Neuronal stem cell (in vitro differentiated cells): ENCODE measurements around the gene MBOAT7.
"Not testable (repeated sequence)": the region's sequence is repeated elsewhere in the genome, so short reads cannot be mapped to it uniquely, and the experiment has no call there.

Source experiments
- DNase-seq: peaks from one replicate; pipeline ENCODE4 v3.0.0-alpha.2; 2013; ENCODE audit warnings: low spot score
- H2AFZ ChIP-seq: one replicate; pipeline ENCODE4 v1.6.1; 2013; ENCODE audit warnings: mild to moderate bottlenecking, low read length, inconsistent platforms
- H2AK5ac ChIP-seq: 2 replicates; pipeline ENCODE4 v1.6.1; 2013; ENCODE audit warnings: low read depth, mild to moderate bottlenecking, inconsistent platforms, low read length, moderate library complexity, mixed read lengths
- H2BK120ac ChIP-seq: 2 replicates; pipeline ENCODE4 v1.6.1; 2013; ENCODE audit warnings: low read depth, mild to moderate bottlenecking, inconsistent platforms, low read length, moderate library complexity, mixed read lengths
- H2BK12ac ChIP-seq: one replicate; pipeline ENCODE4 v1.6.1; 2013; ENCODE audit warnings: low read length, inconsistent platforms
- H2BK15ac ChIP-seq: 2 replicates; pipeline ENCODE4 v1.6.1; 2013; ENCODE audit warnings: mild to moderate bottlenecking, low read length, inconsistent platforms, mixed read lengths
- H2BK5ac ChIP-seq: one replicate; pipeline ENCODE4 v1.6.1; 2013; ENCODE audit warnings: inconsistent platforms, mild to moderate bottlenecking, low read length, moderate library complexity
- H3K14ac ChIP-seq: one replicate; pipeline ENCODE4 v1.6.1; 2013; ENCODE audit warnings: low read length, inconsistent platforms
- H3K18ac ChIP-seq: 2 replicates; pipeline ENCODE4 v1.6.1; 2013; ENCODE audit warnings: low read length, inconsistent platforms
- H3K23ac ChIP-seq: 2 replicates; pipeline ENCODE4 v1.6.1; 2013; ENCODE audit warnings: low read depth, mild to moderate bottlenecking, mixed read lengths, low read length, inconsistent platforms; ENCODE audit not compliant: poor library complexity
- H3K27ac ChIP-seq: replicated peaks from 3 replicates; pipeline ENCODE4 v1.5.1; 2013; ENCODE audit warnings: low read length, inconsistent platforms
- H3K27me3 ChIP-seq, 3 experiments: 2 replicates each; pipeline ENCODE4 v1.6.1; 2013; ENCODE audit warnings: low read length in 3 of 3, mild to moderate bottlenecking in 2 of 3, inconsistent platforms in 1 of 3, low read depth in 1 of 3, mixed read lengths in 1 of 3, moderate library complexity in 1 of 3; ENCODE audit not compliant: control insufficient read depth in 3 of 3, insufficient read depth in 3 of 3
- H3K36me3 ChIP-seq, 2 donors: replicated peaks in 1 of 2; 2 replicates each; pipeline ENCODE4 v1.6.1; 2013; ENCODE audit warnings: low read length in 2 of 2; ENCODE audit not compliant: control insufficient read depth in 2 of 2, insufficient read depth in 2 of 2
- H3K4ac ChIP-seq: 2 replicates; pipeline ENCODE4 v1.6.1; 2013; ENCODE audit warnings: inconsistent platforms, mild to moderate bottlenecking, low read length, moderate library complexity
- H3K4me1 ChIP-seq, 2 donors: 1 replicate in 1 of 2; 2 replicates in 1 of 2; pipeline ENCODE4 v1.6.1; 2013; ENCODE audit warnings: low read length in 2 of 2, low read depth in 1 of 2; ENCODE audit not compliant: control insufficient read depth in 2 of 2, insufficient read depth in 1 of 2
- H3K4me2 ChIP-seq: one replicate; pipeline ENCODE4 v1.6.1; 2013; ENCODE audit warnings: mild to moderate bottlenecking, low read length, inconsistent platforms; ENCODE audit not compliant: insufficient read depth, poor library complexity, severe bottlenecking
- H3K4me3 ChIP-seq, 2 donors: 2 replicates each; pipeline ENCODE4 v1.5.1; 2013; ENCODE audit warnings: low read length in 2 of 2, mild to moderate bottlenecking in 2 of 2, inconsistent platforms in 1 of 2, moderate library complexity in 1 of 2
- H3K79me1 ChIP-seq: one replicate; pipeline ENCODE4 v1.6.1; 2013; ENCODE audit warnings: low read depth, mild to moderate bottlenecking, inconsistent platforms, low read length, moderate library complexity
- H3K9ac ChIP-seq: one replicate; pipeline ENCODE4 v1.6.1; 2013; ENCODE audit warnings: mild to moderate bottlenecking, low read depth, low read length, inconsistent platforms; ENCODE audit not compliant: poor library complexity
- H3K9me3 ChIP-seq, 2 donors: replicated peaks in 1 of 2; 2 replicates each; pipeline versions ENCODE3 to v1.6.1; 2013; ENCODE audit warnings: low read length in 2 of 2, mild to moderate bottlenecking in 2 of 2, inconsistent platforms in 1 of 2, low read depth in 1 of 2, mixed read lengths in 1 of 2, moderate library complexity in 1 of 2; ENCODE audit not compliant: control insufficient read depth in 2 of 2, insufficient read depth in 1 of 2
- H4K8ac ChIP-seq: one replicate; pipeline ENCODE4 v1.6.1; 2013; ENCODE audit warnings: low read depth, mild to moderate bottlenecking, inconsistent platforms, low read length, moderate library complexity
- H4K91ac ChIP-seq: one replicate; pipeline ENCODE4 v1.6.1; 2013; ENCODE audit warnings: low read length, low read depth, mild to moderate bottlenecking, inconsistent platforms; ENCODE audit not compliant: poor library complexity
- WGBS, 2 donors: extraction: QIAGEN DNeasy Blood & Tissue Kit; methylation state at CpG; one replicate each; pipeline ENCODE4 v1.1.7; 2013; ENCODE audit warnings: missing lambda C conversion rate in 2 of 2, mixed read lengths in 1 of 2; ENCODE audit not compliant: insufficient read length in 2 of 2, insufficient replicate concordance in 1 of 2; ENCODE audit errors: extremely low coverage in 2 of 2; 5-methylcytosine and 5-hydroxymethylcytosine counted together

MBOAT7 gene

DNA sequence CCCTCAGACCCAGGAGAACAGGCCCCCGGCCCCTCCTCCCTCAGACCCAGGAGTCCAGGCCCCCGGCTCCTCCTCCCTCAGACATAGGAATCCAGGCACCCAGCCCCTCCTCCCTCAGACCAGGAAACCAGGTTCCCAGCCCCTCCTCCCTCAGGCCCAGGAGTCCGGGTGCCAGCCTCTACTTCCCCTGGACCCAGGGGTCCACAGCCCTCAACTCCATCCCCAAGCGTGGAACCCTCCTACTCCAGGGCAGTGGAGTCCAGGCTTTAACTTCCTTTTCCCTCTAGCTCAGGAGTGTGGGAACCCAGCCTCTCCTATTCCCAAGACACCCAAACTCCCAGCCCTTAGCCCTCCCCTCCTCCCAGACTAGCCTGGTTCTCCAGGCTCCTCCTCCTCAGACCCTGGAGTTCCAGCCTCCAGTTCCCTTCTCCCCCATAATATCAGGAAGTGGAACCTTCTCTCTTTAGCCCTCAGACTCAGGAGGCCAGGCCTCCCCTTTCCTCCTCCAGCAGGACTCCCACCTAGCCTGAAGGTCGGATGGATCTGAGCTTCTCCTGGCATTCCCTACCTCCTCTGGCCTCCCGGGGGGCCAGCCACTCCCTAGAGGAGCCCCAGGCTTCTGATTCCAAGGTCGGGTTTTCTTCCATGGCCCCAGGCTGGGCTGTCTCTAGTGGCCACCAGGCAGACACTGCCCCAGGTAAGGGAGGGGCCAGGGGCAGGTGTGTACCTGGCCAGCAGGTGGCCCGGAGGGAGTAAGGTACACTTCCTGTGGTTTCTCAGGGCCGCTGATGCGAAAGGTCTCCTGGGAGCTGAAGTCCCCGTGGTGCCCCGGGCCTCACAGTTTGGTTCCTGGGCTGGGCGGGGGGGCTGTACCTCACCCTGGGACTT lies 16.7 kb downstream of the MBOAT7 start, which contains the start of gene TMC4:
TMC4 (minus strand) TSS at position 690 of the 888 bp plus-strand sequence; CDS start at position 647, 43 bp downstream.
- Histone ChIP-seq H3K9me3 (no peaks in the 10 kb centered on the region), H3K4me3 (peak within 1 kb of the TSS in 1 of 2 donors; percentile 42), H3K4ac (peak within 1 kb of the TSS; percentile 23), H2BK12ac (no peak within 1 kb of the TSS), H3K9ac (no peak within 1 kb of the TSS), H3K27ac (no peak within 1 kb of the TSS), H4K8ac (no peak within 1 kb of the TSS), H3K36me3 (peaks cover 6 to 17% of the 10 kb centered on the region in 2 donors), H3K14ac (no peak within 1 kb of the TSS), H2BK120ac (no peak within 1 kb of the TSS), H2BK5ac (no peak within 1 kb of the TSS), H3K79me1 (no peaks in the 10 kb centered on the region), H3K23ac (peak within 1 kb of the TSS; percentile 80), H3K4me1 (peaks cover 0 to 3% of the 10 kb centered on the region in 2 donors), H3K27me3 (no peaks in the 10 kb centered on the region), H3K4me2 (no peak within 1 kb of the TSS), H2AFZ (no peak within 1 kb of the TSS), H2BK15ac (no peak within 1 kb of the TSS), H3K18ac (no peak within 1 kb of the TSS), H2AK5ac (peak within 1 kb of the TSS; percentile 46), H4K91ac (no peak within 1 kb of the TSS)
- no CpG with 5 or more reads among the region's 13 CpGs for WGBS, 2 donors
- no peak for DNase-seq

GRCh38 chr19:54171736-54172431 lies 17.5 kb downstream of the MBOAT7 start:
- H3K4me3 ChIP-seq, H2BK15ac ChIP-seq, H3K4me2 ChIP-seq, H4K91ac ChIP-seq, H3K4me1 ChIP-seq, H3K27ac ChIP-seq, H3K79me1 ChIP-seq, DNase-seq, H2BK120ac ChIP-seq, H3K14ac ChIP-seq, H3K9me3 ChIP-seq, H3K18ac ChIP-seq, H2AFZ ChIP-seq, H2BK5ac ChIP-seq, H3K27me3 ChIP-seq, H3K4ac ChIP-seq, H3K23ac ChIP-seq, H2BK12ac ChIP-seq: not testable (repeated sequence)
- no CpG with 5 or more reads among the region's 23 CpGs for WGBS, 2 donors
- Histone ChIP-seq H4K8ac (peak overlapping the region; percentile 6), H3K9ac (peak overlapping the region; percentile 44), H2AK5ac (peak overlapping the region; percentile 63), H3K36me3 (peaks cover 6 to 15% of the 10 kb centered on the region in 2 donors)

DNA sequence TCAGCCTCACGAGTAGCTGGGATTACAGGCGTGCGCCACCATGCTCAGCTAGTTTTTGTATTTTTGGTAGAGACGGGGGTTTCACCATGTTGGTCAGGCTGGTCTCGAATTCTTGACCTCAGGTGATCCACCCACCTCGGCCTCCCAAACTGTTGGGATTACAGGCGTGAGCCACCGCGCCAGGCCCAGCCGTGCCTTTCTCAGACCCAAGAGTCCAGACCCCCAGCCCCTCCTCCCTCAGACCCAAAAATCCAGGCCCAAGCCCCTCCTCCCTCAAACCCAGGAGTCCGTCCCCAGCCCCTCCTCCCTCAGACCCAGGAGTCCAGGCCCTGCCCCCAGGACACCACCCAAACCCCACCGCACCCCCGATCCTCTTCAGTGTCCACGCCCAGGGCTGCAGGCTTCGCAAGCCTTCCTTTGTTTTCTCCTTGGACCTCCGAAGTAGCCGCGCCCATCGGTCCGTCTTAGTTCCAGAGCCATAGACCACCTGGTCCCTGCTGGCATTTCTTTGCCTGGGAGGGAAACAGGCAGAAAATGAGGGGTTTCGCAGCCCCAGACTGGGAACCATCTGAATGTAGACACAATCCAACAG lies 20.1 kb downstream of the MBOAT7 start:
- Histone ChIP-seq H4K91ac (no peak overlapping the region), H3K9ac (no peak overlapping the region), H3K27ac (no peak overlapping the region), H3K4ac (no peak overlapping the region), H3K4me3 (no peak overlapping the region), H2BK15ac (no peak overlapping the region), H2AK5ac (no peak overlapping the region), H3K4me2 (no peak overlapping the region), H2BK5ac (no peak overlapping the region), H3K79me1 (no peaks in the 10 kb centered on the region), H3K14ac (no peak overlapping the region), H2AFZ (no peak overlapping the region), H3K9me3 (peaks cover 9% of the 10 kb centered on the region in 2 donors), H3K4me1 (peaks cover 0 to 3% of the 10 kb centered on the region in 2 donors), H3K27me3 (peaks cover 0 to 2% (median 0%) of the 10 kb centered on the region in 3 experiments), H2BK120ac (no peak overlapping the region), H3K18ac (no peak overlapping the region), H3K36me3 (no peaks in the 10 kb centered on the region), H3K23ac (no peak overlapping the region), H2BK12ac (no peak overlapping the region), H4K8ac (no peak overlapping the region)
- WGBS, 2 donors = no CpG with 5 or more reads among the region's 21 CpGs
- no peak for DNase-seq
